HG02938 (cell line): ENCODE measurements around the gene CDHR4.
"Not testable (repeated sequence)": the region's sequence is repeated elsewhere in the genome, so short reads cannot be mapped to it uniquely, and the experiment has no call there.

Experiments used
- ATAC-seq: cut with Tn5 transposase; IDR thresholded peaks from one replicate; pipeline ENCODE4 v1.9.1; 2021; ENCODE audit warnings: mild to moderate bottlenecking, moderate library complexity; ENCODE audit not compliant: unreplicated experiment

Gene CDHR4

DNA sequence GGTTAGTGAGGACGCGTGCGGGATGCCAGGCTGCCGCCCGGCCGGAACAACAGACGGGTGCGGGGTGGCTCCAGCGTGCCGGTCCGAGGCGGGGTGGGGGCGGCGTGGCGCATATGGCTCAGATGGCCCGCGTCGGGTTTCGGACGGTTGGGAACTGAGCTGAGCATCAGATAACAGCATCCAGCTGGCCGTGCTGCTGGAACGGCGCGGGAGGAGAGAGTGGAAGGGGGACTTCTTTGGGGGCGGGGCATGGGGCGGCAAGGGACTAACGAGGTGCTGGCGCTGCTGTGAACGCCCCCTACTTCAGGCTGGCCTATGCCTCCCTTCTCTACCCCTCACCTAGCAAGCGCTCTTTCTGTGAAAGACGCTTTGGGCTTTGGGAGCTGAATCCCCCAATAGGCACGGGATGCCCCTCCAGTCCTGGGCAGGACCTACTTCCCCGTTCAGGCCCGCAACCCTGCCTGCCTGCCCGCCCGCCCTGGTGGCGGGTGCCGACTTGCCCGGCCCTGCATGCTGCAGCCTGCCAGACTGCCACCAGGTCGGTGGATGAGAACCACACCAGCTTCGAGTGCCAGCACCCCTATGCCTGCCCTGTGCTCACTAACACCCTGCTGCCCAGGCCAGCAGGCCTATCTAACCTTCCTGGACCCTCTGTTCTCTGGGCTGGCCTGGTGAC, 3.9 kb upstream of the CDHR4 start:
- peak; percentile 9 for ATAC-seq

DNA sequence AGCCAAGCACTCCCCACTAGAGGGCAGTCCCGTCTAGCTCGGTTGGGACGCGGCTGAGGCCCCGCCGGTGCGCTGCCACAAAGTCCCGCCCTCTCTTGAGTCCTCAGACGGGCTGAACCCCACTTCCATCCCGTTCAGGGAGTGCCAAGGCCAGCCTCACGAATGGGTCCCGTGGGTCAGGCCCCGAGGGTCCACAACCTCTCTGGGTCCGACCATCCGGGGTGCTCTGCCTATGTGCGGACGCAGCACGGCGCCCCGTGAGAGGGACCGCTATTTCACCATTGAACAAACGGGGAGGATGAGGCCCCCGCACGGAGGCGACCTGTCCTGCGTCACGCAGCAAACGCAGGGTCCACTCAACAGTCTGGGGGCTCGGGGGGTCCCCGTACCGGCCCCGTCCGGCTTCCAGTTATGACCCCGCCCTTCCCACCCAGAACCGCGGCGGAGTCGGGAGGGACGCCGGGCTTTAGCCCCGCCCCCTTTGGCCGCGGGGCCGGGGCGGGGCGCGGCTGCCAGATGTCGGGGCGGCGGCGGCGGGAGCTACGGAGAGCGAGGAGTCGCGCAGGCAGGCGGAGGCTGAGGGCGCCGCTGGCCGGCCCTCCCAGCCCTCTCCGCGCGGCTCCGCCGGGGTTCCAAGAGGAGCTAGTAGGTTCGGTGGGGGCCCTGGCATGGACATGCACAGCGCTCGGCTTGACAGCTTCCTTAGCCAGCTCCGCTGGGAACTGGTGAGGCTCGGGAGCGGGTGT, 3.2 kb upstream of the CDHR4 start, which contains the start of gene INKA1:
INKA1 (plus strand) TSS at position 543 of the 746 bp plus-strand sequence; CDS start at position 675, 132 bp downstream.
- ATAC-seq: peak; percentile 45

DNA sequence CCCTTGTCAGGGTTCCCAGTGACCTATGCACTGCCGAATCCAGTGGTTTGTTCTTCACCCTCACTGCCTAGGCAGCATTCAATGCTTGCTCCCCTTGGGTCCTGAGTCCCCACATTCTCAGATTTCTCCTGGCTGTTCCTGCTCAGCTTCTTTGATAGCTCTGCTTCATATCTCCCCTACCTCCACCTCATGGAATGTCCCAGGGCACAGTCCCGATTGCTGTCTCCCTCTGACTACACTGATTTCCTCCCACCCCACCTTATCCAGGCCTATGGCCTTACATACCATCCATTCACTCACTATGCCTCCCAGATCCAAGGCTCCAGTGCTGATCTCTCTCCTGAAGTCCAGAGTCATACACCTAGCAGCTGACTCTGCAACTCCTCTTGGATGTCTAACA, 1.5 kb upstream of the CDHR4 start:
- no peak for ATAC-seq

DNA sequence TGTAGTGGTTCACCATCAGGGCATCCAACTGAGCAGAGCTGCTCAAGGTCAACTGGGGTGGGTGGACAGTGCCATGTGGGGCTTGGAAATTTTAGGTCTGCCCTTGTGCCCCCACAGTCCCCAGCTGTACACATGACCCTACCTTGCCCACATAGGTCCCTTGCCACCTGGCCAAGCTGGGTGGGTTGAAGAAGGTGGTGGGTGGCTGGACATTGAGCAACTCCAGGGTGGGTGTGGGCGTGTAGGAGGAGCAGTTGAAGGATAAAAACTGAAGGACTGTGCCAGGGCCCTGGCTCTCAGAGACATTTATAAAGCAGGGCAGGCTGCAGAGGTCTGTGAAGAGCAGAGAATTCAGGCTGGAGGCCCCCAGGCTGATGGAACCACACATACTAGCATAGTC, 568 bp downstream of the CDHR4 start:
- no peak for ATAC-seq

DNA sequence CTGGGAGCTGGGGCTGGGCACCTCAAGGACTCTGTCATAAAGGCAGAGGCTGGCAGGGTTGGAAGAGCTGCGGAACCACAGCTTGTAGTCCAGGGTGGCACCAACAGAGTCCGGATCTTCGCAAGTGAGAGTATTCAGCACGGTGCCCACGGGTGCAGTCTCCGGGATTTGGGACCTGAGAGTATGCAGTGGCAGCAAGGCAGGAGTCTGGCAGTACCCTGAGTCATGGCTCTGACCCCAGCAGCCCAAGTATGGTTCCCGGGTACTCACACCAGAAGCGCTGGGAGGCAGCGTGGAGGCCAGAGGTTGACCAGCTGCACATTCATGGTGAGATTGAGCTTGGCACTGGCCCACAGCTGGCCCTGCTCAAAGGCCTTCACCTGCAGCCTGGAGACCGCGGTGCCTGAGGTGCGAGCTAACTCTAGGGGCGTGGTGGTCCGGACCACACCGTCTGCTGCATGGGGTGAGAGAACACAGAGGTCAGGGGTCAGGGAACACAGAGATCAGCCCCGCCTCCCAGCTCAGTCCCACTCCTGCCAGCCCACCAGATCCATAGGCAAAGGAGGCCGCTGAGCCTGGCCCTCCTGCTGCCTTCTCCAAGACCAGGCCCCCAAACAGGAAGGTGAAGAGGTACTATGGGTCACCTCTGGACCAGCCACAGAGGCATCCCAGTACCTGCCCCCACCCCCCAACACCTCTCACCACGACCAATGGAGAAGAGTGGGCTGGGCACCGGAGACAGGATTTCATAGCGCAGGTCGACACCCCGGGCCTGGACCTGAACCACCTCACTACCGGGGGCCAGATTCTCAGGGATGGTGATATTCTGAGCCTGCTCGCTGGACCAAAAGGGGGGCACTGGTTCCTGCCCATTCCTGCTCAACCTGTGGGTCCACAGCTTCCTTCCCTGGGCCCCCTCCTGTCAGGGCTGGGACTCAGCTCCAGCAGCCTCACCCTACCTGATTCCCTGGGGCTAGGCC, 4.5 kb downstream of the CDHR4 start:
- no peak for ATAC-seq

DNA sequence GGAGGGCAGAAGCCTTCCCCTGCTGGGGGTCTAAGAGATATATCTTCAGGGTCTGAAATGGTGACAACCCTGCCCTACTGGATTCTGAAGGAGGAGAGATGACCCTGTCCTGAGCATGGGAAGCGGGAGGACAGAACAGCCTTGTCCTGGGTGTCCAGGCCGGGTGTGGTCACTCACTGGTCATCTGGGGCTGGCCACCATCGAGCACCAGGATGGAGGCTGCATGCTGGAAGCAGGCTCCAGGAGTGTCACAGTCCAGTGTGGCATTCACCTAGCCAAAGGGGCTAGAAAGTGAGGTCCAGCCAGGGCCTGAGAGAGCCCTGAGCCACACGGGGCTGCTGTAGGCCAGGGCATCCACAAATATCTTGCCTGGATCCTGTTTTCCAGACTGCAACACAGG, 5.2 kb downstream of the CDHR4 start:
- ATAC-seq: no peak

DNA sequence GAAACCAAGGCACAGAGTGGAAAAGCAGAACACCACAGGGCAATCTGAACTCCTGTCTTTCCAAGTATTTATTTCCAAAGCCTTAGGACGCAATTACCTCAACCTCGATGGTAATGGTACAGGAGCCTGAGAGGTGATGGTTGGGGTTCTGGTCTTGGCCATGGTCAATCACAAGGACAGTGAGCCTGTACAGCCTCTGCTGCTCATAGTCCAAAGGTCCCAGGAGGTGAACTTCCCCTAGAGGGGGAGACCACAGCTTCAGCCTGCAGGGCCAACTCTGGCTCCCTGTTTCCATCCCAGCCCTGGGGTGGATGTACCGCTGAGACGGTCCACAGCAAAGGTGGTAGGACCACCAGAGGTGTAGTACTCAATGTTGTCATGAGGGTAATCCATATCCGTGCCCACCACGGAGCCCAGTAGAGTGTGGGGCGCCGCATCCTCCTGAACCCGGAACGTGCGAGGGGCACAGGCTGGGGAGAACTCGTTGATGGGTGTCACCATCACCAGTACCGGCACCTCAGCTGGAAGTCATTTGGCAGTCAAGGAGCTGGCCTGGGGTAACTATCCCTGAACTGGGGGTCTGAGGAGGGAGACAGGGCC, 6.1 kb downstream of the CDHR4 start:
- ATAC-seq: no peak

DNA sequence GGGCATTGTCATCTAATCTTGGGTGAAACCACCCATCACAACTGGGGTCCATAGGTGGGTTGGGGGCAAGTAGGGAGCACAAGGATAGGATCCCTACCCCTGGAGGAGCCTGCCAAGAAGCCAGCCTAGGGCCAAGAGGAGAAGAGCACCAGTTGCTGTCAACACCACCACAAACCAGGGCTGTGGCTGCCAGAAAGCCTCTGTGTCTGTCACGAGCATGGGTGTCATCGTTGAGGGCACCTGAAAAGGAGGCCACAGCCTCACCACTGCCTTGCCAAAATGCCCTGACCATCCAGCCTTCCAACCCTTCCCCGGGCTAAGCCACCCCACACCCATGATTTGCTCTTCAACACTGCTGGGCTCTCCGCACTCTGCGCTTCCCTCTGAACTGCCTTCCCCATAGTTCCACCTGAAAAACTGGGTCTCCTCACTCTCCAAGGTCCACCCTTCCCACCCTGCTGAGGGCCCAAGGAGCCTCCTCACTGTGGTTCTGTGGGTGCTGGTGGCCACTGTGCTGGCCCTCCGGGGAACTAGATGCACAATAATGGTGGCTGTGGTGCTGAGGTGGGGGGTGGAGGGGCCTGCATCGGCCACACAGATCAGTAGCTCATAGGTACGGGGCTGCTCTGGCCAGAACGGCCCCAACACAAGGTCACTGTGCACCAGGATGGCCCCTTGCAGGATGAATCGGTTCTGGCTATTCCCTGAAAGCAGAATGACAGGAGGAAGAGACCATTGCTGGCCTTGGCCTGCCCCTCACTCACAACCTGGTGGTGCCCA, 7.1 kb downstream of the CDHR4 start:
- ATAC-seq: no peak

DNA sequence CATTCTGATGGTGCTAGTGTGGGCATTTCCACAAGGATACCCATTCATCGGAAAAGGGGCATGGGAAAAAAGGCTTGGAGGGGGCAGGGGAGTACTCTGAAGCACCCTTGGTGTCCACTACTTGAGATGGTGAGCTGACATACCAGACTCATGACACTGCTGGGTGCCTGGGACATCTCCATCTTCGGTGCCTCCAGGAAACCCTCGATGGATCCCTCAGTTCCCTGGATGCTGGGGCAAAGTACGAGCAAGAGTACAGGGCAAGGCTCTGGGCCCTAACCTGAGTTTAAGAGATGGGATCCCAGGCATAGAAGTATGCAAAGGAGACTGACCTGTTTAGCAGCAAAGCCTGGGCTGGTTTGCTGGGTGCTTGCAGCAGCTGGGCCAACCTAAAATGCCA, 8.1 kb downstream of the CDHR4 start:
- no peak for ATAC-seq

DNA sequence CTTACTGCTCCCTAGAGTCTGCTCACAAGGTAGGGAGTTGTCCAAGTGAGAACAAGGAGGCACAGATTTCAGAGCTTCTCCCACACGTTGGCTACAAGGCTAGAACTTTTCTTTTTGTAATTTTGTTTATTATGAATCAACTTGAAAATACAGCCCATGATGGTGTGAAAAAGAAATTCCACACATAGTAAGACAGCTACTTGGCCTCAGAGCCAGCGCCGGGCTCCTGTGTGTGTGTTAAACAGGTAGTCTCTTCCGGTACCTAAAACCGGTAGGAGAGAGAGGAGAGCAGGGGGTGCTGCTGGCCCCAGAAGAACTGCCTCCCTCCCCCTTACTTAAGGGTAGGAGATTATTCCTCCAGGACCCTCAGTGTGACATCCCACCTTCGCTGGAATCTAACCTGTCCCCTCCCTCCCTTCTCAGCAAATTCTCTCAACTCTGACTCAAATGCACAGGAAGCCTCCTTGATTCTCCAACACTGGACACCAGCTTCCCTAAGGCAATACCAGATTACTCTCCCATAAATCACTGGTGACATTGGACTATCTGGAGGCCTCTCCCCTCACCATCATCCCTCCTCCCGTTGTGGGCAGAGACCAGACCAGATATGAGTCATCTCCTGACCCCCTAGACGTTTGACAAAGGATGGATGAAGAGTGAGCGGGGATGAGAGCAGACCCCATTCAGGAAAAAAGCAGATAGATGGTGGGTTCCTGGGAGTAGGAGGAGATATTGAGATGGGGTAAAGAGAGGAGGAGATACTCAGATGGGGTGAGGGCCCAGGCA, 8.9 kb downstream of the CDHR4 start:
- no peak for ATAC-seq

DNA sequence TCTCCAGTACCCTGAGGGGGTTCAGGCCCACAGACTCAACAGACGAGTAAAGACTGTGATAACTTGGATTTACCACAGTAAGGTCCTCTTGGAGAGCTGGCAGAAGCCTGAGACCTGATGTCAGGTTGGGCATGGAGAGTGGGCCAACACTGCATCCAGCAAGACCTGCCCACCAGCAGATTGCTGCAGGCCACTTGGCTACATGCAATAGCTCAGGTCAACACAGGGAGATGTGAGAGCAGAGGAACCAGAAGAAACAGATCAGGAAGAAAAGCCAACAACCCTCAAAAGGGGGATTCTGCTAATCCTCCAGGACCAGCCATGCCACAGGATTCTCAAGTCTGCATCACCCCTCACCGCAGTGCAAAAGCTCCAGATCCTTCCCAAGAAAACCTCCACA, 11.6 kb downstream of the CDHR4 start:
- no peak for ATAC-seq

DNA sequence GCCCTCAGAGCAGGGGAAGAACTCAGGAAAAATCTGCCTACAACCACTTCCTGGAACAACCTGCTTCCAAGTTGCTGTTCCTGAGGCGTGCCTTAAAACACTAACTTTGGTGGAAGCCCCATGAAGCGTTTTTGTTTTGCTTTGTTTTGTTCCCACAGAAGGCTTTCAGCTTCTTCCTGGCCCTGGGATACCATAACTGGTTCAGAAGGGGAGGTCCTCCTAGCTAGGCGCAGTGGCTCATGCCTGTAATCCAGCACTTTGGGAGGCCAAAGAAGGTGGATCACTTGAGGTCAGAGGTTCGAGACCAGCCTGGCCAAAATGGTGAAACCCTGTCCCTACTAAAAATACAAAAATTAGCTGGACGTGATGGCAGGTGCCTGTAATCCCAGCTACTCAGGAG, 12.1 kb downstream of the CDHR4 start:
- no peak for ATAC-seq

DNA sequence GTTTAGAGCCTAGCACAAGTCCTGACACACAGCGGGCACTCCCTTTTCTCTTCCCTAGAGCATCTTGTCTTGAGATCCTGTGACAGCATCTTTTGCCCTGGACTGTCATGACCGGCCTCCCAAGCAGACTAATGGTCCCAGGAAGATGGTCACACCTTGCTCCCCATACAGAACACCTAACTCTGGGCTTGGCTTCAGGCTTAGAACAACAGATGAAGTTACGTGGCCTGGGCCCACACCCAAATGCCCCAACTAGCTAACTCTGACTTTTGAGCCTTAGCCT, 12.6 kb downstream of the CDHR4 start:
- ATAC-seq: no peak

DNA sequence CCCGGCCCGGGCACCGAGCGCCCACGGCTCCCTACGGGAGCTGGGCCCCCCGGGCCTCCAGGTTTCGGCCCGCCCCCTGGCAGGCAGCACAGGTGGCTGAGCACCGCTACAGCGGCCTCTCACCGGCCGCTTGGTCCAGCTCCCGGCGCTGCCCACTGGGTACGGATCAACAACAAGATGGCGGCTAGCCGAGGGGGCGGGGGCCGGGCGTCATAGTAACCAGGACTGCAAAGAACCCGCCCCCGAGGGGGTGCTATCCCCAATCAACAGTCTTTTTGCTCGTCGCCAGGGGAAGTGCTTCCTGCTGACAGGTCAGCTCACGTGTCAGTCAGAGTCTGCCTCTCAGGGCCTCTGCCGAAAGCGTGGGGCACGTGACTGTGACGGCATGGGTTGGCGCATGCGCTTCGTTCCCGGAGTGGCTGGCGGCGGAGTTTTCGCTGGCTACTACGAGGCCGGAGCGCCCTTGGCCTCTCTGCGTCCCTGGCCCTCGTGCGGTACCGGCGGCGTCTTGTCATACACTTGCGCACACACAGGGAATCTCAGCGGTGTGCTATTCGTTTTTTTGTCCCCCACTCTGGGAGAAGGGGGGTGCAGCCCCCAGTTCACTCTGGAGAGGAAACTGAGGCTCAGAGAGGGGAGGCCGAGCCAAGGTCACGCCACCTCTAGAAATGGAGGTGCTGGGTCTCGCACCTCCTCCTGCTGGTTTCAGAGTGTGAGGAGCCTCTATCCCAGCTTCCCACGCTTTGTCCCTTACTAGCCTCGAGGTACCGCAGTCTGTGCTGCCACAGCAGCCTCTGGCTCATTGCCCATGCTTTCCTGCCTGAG, 13.1 kb downstream of the CDHR4 start, which contains the start of gene IP6K1:
IP6K1 (minus strand) TSS at position 186 of the 825 bp plus-strand sequence. CDS start 38,502 bp downstream, outside the sequence.
- peak; percentile 99 for ATAC-seq

DNA sequence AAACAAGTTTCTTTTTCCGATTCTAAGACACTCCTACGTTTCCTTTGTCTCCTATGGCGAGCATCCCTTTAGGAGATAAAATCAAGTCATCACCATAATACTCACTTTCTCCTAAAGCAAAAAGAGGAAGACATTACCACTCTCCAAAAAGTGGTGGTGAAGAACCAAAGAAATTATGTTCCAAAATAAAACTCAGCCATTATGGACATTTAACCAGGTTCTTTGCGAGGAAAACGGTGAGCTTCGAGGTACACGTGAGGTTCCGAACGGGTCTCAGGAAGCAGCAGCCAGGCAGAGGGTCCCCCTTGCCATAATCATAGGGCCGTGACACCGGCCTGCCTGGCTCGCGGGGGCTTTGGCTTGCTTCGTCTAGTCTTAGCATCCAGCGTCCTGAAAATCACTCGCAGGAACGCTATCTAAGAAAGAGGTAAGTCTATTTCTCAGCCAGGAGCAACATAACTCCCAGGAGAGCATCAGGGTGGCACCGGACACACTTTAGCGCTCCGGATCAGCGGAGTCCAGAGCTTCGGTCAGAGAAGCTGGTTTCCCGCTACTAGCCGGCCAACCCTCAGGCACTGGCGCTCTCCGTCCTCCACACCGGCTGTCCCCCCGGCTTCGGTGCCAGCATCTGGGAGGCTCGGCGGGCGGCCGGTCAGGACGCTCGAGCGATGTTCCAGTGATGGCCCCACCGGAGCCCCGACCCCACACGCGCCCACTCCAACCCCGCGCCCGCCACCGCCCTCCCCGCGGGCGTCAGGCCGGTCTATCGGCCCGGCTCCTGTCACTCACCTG, 13.9 kb downstream of the CDHR4 start:
- peak; percentile 36 for ATAC-seq

DNA sequence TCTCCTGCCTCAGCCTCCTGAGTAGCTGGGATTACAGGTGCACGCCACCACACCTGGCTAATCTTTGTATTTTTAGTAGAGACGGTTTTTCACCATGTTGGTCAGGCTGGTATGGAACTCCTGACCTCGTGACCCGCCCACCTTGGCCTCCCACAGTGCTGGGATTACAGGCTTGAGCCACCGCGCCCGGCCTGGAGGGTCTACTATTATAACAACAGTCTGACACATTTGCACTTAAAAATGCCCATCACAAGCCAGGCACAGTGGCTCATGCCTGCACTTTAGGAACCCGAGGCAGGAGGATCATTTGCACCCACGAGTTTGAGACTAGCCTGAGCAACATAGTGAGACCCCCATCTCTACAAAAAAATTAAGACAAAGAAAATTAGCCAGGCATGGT, 17.4 kb downstream of the CDHR4 start:
- not testable (repeated sequence) for ATAC-seq

DNA sequence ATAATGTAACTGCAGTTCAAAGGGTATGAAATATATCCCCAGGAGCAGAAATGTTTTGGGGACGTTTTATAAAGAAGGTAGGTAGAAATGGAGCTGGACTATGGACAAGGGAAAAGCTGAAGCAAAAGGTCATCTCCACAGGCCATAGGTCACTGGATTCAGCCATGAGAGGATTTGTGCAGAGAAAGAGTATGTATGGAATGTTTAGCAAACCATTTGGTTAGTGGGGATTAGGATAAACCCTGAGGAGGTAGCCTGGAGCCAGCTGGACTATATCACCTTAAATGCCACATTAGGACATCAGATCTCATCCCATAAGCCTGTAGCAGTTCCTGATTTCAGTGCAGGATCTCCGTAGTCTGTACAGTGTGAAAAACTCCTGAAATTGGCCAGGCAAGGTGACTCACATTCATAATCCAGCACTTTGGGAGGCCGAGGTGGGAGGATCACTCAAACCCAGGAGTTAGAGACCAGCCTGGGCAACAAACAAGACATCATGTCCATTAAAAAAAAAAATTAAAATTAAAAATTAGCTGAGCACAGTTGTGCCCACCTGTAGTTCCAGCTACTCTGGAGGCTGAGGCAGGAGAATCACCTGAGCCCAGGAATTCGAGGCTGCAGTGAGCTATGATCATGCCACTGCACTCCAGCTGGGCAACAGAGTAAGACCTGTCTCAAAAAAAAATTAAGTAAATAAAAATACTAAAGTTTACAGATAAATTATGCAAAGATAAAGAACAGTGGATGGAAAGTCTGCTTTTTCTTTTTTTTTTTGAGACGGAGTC, 18.1 kb downstream of the CDHR4 start:
- no peak for ATAC-seq
